PC-9 (cell line): ENCODE results near the gene NOPCHAP1.
"Not testable (repeated sequence)": the region's sequence is repeated elsewhere in the genome, so short reads cannot be mapped to it uniquely, and the experiment has no call there.

Experiments
- EZH2 ChIP-seq: fragments of 200-600 bp; sonication (generic); IDR thresholded peaks from 2 replicates; pipeline ENCODE4 v1.8.0; 2017; ENCODE audit warnings: antibody characterized with exemption, low read depth
- TF ChIP-seq, protein P1 (sequence below): fragments of 200-600 bp; sonication (generic); conservative IDR thresholded peaks from 2 replicates; pipeline ENCODE4 v1.6.1; 2017; ENCODE audit warnings: mixed run types, antibody characterized with exemption, mild to moderate bottlenecking, moderate library complexity

DNA sequence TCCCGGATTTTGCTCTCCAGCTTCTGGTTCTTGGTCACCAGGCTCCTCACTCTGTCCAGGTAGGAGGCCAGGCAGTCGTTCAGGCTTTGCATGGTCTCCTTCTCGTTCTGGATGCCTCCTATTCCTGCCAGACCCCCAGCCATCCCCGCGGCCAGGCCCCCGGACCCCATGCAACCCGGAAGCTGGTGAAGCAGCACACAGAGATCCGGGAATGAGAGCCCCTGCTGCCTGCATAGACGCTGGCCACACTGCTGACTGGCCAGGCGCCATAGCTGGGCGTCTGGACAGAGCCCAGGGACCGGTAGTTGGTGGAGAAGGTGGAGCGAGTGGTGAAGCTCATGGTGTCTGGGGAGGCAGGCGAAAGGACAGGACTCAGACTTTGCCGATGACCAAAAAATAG lies 8.4 kb upstream of the NOPCHAP1 start:
- TF ChIP-seq, protein P1, sequence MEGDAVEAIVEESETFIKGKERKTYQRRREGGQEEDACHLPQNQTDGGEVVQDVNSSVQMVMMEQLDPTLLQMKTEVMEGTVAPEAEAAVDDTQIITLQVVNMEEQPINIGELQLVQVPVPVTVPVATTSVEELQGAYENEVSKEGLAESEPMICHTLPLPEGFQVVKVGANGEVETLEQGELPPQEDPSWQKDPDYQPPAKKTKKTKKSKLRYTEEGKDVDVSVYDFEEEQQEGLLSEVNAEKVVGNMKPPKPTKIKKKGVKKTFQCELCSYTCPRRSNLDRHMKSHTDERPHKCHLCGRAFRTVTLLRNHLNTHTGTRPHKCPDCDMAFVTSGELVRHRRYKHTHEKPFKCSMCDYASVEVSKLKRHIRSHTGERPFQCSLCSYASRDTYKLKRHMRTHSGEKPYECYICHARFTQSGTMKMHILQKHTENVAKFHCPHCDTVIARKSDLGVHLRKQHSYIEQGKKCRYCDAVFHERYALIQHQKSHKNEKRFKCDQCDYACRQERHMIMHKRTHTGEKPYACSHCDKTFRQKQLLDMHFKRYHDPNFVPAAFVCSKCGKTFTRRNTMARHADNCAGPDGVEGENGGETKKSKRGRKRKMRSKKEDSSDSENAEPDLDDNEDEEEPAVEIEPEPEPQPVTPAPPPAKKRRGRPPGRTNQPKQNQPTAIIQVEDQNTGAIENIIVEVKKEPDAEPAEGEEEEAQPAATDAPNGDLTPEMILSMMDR: not testable (repeated sequence)
- TF ChIP-seq EZH2: not testable (repeated sequence)
